ENCODE results near the gene LAMB1.
A peak's percentile ranks its signal among the peaks of the same experiment; 100 is the strongest.

Gene LAMB1

GRCh38 chr7:107996072-107996882, 6.7 kb downstream of the LAMB1 start:
- DNase-seq: no peak

GRCh38 chr7:107995184-107996071, 7.5 kb downstream of the LAMB1 start:
- no peak for DNase-seq

- no peak for DNase-seq
These were observed 8.4 kb downstream of the LAMB1 start for GRCh38 chr7:107994421-107995030.

- DNase-seq: no peak
These were observed 9.1 kb downstream of the LAMB1 start for GRCh38 chr7:107993891-107994291.

- DNase-seq: no peak
These were observed 13.2 kb downstream of the LAMB1 start for GRCh38 chr7:107989618-107990373.

GRCh38 chr7:107982918-107983389, 20.0 kb downstream of the LAMB1 start:
- DNase-seq: peak; percentile 77

GRCh38 chr7:107982042-107982840, 20.7 kb downstream of the LAMB1 start:
- DNase-seq: peak; percentile 74

GRCh38 chr7:107981466-107981865, 21.5 kb downstream of the LAMB1 start:
- no peak for DNase-seq

GRCh38 chr7:107980671-107981190, 22.2 kb downstream of the LAMB1 start:
- no peak for DNase-seq

- no peak for DNase-seq
These were observed 22.8 kb downstream of the LAMB1 start for GRCh38 chr7:107980171-107980570.

- no peak for DNase-seq
These were observed 24.0 kb downstream of the LAMB1 start for GRCh38 chr7:107978815-107979408.

- no peak for DNase-seq
These were observed 25.9 kb downstream of the LAMB1 start for GRCh38 chr7:107977048-107977447.

- no peak for DNase-seq
These were observed 26.3 kb downstream of the LAMB1 start for GRCh38 chr7:107976620-107977019.

- no peak for DNase-seq
These were observed 27.5 kb downstream of the LAMB1 start for GRCh38 chr7:107975394-107976013.

- no peak for DNase-seq
These were observed 29.1 kb downstream of the LAMB1 start for GRCh38 chr7:107973861-107974260.

GRCh38 chr7:107972941-107973376, 30.0 kb downstream of the LAMB1 start:
- DNase-seq: no peak

- DNase-seq: no peak
These were observed 30.9 kb downstream of the LAMB1 start for GRCh38 chr7:107972075-107972482.

GRCh38 chr7:107971613-107972012, 31.3 kb downstream of the LAMB1 start:
- DNase-seq: no peak

- DNase-seq: no peak
These were observed 31.9 kb downstream of the LAMB1 start for GRCh38 chr7:107971100-107971499.

- no peak for DNase-seq
These were observed 33.1 kb downstream of the LAMB1 start for GRCh38 chr7:107969856-107970255.
